Measurements from ENCODE around the gene ADARB2.
"Not testable (repeated sequence)": the region's sequence is repeated elsewhere in the genome, so short reads cannot be mapped to it uniquely, and the experiment has no call there.

ADARB2 gene

DNA sequence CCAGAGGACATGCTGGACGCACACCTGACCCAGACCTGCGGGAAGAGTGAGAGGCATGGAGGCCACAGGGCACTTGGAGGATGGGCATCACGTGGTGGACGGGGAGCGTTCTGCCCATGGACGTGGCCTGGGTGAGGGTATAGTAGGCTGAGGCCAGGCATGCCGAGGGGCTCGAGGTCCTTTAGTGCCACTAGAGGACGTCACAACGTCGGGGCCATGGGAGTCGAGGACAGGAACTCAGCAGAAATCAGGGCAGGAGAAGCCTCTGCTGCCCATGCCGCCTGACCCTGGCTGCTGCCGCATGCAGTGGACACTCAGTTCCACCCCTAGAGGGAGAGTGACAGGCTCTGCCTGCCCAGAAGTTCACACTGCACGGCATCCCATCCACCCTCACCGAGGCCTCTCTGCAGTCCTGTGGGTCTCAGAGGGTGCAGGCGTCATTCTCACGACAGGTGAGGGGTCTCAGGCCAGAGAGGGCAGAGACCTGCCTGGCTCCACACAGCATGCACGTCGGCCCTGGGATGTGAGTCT, 198.7 kb downstream of the ADARB2 start:
- DNase-seq = no peak

DNA sequence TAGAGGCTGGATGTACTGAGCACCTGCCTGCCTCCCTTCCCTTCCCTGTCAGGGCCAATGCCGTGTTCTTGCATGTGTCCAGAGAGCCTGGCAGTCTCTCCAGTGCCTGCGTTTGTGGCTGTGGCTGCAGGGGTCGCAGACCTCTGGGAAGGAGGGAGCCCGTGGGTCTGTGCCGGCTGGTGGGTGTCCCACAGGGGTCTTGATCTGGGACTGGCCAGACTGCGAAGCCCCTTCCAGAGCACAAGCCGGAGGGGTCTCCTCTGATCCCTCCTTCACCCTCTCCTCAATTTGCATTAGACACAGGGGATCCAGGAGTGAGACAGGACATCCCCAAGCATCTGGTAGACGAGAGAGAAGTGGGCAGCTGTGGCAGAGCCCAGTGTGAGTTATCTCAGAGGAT, 199.2 kb downstream of the ADARB2 start:
- DNase-seq = no peak

DNA sequence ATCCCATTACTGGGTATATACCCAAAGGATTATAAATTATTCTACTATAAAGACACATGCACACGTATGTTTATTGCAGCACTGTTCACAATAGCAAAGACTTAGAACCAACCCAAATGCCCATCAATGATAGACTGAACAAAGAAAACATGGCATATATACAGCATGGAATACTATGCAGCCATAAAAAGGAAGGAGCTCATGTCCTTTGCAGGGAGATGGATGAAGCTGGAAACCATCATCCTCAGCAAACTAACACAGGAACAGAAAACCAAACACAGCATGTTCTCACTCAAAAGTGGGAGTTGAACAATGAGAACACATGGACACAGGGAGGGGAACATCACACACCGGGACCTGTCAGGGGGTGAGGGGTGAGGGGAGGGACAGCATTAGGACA, 199.9 kb downstream of the ADARB2 start:
- not testable (repeated sequence) for DNase-seq

DNA sequence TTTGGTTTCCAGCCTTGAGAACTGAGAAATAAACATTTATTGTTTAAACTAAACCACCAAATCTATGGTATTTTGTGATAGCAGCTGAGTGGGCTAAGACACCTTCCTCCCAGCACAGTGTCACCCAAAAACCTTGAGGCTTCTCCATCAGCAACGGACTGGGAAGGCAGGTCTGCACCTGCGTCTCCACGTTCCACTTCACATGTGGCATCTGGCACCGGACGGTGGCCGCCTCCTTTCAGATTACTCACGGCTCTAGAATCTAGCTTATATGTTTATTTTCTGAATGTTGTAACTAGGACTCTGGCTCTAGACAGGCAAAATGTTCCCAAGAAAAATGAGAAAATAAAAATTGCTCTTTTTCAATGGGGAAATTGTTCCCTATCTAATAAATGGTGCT, 201.0 kb downstream of the ADARB2 start:
- DNase-seq = no peak

DNA sequence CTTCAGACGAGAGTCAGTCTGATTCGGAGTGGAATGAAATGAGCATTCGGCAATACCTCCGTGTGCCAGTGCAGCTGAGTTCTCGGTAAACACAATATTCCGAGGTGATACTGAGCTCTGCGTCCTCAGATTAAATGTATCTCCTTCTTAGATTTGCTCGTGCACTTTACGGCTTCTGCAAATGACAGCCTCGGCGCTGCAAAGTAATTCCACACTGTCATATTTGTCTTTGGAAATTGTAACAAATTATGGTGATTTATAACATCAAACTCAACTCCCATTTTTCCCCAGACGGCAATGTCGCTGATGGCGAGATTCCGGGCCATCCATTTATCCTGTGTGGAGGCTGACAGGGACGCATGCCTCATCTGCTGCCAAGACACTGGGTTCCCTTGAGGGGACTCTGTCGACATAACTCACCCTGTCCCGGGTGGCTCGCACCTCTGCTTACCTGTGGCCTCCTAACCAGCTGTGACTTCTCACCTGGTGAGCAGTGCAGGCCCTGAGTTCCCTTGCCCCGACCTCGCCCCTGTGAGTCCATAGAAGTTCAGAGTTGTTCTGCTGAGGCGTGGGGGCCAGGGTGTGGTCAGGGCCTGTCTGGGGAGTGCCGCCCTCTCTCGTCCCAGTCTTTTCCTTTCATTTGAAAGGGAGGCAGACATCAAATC, 201.9 kb downstream of the ADARB2 start:
- DNase-seq = no peak

DNA sequence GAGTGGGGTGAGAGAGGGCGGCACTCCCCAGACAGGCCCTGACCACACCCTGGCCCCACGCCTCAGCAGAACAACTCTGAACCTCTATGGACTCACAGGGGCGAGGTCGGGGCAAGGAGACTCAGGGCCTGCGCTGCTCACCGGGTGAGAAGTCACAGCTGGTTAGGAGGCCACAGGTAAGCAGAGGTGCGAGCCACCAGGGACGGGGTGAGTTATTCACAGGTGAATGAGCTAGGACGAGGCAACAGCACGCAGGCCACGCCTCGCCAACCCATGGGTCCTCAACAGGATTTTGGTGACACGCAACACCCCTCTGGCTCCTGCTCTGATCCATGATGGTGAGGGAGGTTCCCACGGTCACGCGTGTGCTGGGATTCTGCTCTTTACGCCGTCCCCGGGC, 202.5 kb downstream of the ADARB2 start:
- DNase-seq = no peak

DNA sequence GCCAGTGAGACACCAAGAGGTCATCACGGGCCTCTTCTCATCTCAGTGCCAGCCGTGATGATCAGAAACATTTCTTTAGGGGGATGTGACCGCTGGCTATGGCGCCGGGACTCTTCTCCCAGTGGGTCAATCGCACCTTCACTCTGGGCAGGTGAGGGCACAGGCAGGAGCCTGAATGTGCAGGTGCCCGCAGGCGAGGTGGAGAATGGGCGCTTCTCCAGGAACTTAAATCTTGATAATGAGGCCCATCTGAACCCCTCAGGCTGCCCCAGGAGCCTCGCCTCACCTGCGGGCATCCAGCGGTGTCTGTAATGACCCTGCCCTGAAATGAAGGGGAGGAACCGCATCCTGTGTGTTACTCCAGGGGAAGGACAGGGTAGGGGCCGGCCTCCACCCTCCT, 204.7 kb downstream of the ADARB2 start:
- no peak for DNase-seq

DNA sequence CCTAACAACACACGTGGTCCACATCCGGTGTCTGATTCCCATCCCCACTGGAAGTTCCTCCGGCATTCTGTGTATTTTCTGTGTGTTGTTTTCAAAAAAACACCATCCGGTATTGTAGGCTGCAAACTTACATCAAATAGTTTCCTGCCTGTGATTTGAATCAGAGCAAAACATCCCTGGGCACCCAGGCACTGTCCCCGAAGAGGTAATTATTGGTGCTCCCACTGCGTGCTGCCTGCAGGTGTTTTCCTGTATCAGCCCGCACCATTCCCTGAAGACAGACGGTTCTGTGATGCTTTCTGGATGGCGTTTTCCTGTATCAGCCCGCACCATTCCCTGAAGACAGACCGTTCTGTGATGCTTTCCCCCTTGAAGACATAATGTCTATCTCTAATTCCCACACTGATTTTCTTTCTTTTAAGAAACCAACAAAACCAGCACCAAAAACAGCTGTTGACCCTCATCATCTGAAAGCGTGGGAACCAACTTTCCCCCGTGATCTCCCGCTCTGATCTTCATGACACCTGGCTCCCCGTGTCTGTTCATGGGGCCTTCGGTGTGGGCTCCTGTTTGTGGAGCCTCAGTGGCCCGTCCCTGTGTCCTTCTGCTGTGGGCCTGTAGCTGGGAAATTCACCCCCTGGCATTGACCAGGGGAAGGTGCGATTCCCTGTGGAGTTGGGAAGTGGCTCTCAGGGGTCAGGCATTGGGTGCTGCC, 205.3 kb downstream of the ADARB2 start:
- no peak for DNase-seq

DNA sequence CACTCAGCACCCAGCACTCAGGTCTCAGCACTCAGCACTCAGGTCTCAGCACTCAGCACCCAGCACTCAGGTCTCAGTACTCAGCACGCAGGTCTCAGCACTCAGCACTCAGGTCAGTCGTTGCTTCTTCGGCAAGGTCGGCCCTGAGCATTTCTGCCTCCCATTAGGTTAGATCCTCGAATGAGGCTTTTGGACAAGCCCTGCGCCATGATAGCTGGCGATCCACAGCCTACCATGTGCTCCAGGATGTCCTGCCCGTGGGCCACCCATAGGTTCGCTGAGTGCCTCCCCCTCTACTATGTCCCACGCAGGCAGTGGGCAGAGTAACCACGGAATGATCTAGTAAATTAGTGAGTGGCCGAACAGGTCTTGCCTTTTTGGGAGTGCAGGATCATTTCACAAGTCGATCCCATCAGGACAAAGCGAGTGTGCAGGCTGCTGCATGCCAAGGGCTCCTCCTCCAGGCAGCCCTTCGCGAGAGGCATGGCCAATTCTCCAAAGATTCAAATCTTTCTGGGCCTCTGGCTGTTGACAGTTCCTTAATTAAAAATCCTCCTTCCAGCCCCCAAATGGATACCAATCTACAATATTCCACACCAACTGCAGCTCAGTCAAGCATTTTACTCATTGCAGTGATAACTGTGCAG, 206.3 kb downstream of the ADARB2 start:
- no peak for DNase-seq

DNA sequence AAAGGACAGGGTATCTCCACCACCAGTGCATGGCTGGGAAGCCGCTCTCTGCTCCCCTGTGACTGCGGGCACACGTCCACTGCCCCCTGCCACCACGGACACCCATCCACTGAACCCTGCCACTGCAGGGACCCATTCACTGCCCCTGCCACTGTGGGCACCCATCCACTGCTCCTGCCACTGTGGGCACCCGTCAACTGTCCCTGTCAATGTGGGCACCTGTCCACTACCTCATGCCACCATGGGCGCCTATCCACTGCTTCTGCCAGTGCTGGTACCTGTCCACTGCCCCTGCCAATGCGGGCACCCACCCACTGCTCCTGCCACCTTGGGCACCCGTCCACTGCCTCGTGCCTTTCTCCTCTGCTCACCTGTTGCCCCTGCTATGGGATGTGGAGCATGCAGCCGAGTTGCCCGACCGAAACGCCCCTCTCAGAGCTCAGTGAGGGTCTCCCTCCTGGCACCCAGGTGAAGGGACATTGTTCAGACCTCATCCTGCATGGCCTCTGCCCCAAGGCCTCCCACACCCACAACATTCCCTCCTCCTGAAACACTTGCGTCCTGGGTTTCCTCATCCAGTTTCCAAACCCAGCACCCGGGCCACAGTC, 207.4 kb downstream of the ADARB2 start:
- DNase-seq = no peak

DNA sequence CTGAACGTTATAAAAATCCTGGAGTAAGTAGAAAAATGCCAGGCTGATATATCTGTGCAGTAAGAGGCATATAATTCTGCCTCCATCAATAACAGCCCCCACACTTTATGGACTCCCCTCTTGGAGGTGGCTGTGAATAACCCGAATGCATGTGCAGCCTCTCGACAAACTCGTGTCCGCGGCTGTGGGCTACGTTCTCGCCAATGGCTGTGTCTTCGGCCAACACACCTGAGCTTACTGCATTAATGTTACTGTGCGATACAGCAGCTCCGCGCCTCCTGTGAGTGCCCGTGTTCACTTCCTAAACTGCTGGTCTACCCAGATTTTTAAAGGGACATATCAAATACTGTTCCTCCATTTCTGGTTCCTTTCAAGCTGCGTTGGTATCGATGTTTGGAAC, 209.4 kb downstream of the ADARB2 start:
- no peak for DNase-seq

DNA sequence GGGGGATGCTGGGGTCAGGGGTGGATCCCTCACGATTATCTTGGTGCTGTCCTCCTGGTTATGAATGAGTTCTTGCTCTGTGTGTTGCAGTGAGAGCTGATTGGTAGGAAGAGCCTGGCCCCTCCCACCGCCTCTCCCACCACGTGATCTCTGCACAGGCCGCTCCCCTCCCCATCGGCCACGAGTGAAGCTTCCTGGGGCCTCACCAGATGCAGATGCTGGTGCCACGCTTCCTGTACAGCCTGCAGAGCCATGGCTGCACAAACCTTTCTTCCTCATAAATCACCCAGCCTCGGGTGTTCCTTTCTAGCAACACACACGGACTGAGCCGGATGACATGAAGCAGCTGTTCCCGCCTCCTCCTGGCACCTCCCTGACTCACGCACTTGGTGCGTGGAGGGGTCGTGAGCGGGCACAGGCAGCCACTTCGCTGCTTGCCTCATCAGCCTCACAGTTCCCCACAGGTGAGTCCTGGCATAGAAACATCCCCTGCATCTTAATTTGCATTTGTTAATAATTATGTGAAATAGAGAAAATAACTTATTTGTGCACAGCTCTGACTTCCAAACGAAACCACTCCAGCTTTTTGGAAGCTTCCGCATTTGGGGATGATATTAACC, 210.8 kb downstream of the ADARB2 start:
- no peak for DNase-seq

DNA sequence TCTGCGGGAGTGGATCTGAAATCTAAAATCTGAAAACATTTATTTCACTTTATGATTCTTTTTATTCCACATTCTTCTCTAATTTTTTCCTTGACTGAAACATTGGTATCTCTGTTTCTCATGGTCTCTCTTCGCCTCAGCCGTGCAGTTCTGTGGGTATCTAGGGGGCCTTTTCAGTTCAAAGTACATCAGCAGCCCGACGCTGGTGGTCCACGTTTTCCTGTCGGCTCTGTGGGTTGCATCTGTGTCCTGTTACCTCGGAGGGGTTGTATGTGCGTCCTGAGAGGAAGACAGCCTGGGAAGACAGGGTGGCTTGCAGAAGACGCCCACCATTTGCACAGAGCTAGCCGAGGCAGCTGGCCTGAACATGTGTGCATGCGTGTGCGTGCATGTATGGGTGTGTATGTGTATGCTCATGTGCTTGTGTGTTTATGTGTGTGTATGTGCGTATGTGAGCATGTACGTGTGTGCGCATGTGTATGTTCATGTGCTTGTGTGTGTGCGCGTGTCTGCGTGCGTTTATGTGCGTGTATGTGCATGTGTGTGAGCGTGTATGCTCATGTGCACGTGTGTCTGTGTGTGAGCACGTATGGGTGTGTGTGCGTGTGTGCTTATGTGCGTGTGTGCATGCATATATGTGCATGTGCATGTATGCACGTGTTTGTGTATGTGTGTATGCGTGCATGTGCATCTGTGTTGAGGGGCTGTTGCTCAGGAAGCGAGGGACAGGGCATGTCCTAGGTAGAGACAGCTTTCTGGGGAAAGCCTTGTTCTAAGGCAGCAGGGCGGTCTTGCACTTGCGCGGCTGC, 211.8 kb downstream of the ADARB2 start:
- no peak for DNase-seq

DNA sequence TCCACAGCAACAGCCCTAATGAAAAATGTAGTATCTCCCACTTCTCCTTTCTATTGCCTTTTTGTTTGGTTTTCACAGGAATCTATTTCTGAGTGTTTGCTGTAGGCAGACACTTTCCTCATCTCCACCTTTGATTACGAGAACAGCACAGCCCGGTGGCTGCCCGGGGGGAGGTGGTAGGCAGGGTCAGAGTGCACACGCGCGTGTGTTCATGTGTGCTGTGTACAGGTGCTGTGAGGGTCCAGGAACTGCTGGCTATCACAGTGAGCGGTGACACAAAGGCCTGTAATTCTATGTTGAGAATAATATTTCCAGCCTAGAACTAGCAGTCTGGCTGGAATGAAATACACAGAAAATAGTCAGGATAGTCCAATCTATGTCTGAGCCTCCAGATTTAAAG, 212.8 kb downstream of the ADARB2 start:
- DNase-seq = no peak

DNA sequence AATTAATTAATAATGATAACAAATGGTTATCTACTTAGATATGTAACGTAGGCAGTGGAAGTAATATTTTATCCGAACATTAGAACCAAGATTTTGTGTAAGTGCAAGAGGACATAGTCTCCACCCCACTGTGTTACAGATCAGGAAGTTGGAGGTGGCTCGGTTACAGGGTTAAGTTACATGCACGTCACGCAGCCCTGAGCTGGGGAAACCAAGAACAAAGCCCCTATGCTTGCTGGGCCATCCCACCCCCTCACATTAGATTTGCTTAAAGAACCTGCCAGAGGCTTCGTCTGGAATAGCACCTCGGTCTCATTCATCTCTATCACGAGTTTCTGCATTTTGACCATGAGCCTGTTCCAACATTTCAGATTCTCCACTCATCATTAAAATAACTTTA, 214.1 kb downstream of the ADARB2 start:
- no peak for DNase-seq

DNA sequence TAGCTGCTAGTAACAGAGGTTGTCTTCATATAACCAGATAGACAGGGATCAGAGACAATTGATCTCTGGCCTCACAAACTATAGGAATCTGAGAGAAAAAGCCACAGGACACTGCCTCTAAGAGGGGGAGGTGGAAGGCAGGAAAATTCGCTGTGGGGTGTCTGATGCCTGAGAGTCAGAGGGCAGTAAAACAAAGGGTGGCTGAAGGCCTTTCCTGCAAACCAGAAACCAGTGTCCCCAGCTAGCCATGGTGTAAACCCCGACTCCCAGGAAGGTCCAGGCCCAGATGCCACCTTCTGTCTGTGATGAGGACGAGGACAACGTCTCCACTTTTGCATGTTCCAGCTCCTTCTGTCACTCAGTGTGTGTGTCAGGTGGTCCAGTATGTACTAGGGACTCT, 215.1 kb downstream of the ADARB2 start:
- no peak for DNase-seq

DNA sequence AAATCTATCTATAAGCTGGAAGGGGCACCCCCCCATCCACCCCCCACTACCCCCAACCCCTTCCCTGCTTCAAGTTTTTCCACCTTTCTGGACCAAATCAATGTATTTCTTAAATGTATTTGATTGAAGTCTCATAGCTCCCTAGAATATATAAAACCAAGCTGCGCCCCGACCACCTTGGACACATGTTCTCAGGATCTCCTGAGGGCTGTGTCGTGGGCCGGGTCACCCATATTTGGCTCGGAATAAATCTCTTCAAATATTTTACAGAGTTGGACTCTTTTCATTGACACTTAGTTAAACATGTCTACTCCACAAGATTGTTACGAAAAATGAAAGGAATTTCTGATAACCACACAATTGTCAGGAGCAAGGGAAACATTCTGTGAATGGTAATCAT, 215.6 kb downstream of the ADARB2 start:
- DNase-seq = no peak

DNA sequence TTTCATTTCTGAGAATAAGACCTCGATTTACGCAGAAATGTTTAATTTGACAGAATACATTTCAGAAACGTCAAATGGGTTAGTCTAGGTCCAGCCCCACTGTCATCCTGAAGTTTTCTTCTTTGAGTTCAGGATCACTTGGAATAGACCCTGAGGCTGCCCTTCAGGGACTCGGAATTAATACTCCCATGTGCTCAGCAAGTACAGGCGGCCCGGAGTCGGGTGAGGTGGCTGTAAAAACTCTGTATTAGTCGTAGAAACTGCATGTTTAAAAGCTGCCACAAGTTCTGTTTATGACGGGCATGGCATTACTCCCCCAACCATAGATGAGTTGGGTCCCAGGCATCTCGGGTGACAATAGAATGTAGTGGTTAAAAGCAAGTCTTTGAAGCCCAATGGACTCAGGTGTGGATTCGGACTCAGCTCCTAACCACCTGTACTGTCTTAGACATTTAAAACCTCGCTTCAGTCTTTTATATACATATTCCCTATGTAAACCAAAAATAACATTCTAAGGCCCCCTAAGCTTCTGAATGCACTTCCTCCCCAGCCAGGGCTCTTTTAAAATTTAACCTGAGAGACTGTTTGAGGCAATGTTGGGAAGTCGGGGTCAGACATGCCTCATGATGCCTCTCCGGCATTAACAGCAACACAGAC, 216.3 kb downstream of the ADARB2 start:
- no peak for DNase-seq

DNA sequence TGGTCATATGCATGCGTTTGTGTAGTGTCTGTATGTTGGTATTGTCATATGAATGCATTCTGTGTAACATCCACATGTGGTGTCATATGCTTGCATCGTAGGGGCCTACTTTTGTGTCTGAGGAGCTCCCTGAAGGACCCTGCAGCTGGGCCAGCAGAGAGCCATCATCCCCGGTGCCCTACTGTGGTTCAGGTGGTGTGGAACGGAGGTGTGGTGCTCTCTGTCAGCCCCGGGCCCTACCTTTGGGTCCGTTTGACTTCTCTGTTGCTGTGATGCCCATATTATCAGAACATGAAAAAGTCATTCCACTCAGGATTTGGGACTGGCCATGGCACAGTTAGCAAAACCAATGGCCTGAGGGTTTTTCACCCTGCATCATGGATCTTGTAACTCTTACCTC, 217.9 kb downstream of the ADARB2 start:
- no peak for DNase-seq

DNA sequence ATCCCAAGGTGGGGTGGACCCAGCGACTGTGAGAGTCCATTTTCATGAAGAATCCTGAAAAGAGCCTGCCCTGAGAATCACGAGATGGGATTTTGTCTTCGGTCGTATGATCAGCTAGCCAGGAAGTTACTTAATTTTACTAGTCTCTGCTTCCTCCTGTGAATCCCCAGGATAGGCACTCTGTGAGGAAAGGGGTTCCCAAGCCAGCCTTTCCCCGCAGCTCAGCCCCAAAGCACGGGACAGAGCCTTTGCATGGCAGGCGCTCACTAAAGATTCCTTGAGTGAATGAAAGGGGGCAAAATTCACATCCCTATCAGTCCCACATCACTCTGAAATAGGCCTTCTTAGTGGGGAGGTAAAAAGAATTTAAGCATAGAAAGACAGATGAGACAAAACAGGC, 219.6 kb downstream of the ADARB2 start:
- DNase-seq = no peak

DNA sequence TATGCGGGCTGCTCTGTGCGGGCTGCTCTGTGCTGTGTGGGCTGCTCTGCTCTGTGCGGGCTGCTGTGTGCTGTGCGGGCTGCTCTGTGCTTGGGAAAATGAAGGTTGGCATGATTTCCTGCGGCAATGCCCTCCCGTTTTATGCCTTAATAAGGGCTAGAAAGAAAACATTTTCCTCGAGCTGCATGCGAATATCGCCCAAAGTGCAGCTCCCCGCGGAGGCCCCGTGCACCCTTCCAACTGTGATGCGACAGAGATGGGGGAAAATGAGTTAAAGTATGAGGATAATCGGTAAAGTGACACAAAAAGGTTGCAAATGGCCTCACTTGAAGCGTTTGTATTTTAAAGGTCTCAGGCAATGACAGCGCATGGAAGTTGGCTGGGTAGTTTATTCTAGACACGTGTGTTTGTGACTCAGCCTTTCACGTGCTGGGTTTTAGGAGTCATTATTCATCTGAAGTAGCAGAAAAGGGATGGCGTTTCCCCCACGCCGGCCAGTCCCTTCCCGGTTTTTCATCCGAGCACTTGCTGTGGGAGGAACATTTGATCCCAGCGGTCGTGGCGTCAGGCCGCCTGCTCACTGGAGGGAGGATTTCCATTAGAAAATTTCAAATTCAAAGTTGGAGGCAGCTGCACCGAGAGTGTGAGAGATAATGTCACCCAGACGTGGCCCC, 220.7 kb downstream of the ADARB2 start:
- no peak for DNase-seq
